DOHH2 (cell line): ENCODE results near the gene RNASE2.
A peak's percentile ranks its signal among the peaks of the same experiment; 100 is the strongest.

Source experiments
- H3F3A ChIP-seq: fragments of 200-600 bp; sonication (generic), shearing (Covaris generic); 2 replicates; pipeline ENCODE4 v1.6.0; 2016; ENCODE audit warnings: antibody characterized with exemption, mild to moderate bottlenecking; ENCODE audit not compliant: control insufficient read depth, insufficient read depth
- H3K27ac ChIP-seq: fragments of 200-600 bp; sonication (generic); 2 replicates; pipeline ENCODE4 v1.5.1; 2014; ENCODE audit warnings: low read depth, mild to moderate bottlenecking, low read length, moderate library complexity
- H3K27me3 ChIP-seq: fragments of 200-600 bp; sonication (generic); 2 replicates; pipeline ENCODE4 v1.6.1; 2014; ENCODE audit warnings: mild to moderate bottlenecking, low read length, mixed read lengths; ENCODE audit not compliant: control insufficient read depth
- H3K36me3 ChIP-seq: fragments of 200-600 bp; sonication (generic); 2 replicates; pipeline ENCODE4 v1.6.1; 2014; ENCODE audit warnings: mild to moderate bottlenecking, low read length, moderate library complexity, mixed read lengths; ENCODE audit not compliant: control insufficient read depth
- H3K4me1 ChIP-seq: fragments of 200-600 bp; sonication (generic); 2 replicates; pipeline ENCODE4 v1.6.1; 2014; ENCODE audit warnings: mild to moderate bottlenecking, low read length, mixed read lengths; ENCODE audit not compliant: control insufficient read depth
- H3K4me2 ChIP-seq: fragments of 200-600 bp; sonication (generic); 2 replicates; pipeline ENCODE4 v1.6.0; 2014; ENCODE audit warnings: mild to moderate bottlenecking, low read length, moderate library complexity
- H3K4me3 ChIP-seq: fragments of 200-600 bp; sonication (generic); 2 replicates; pipeline ENCODE4 v1.5.1; 2014; ENCODE audit warnings: mild to moderate bottlenecking, low read length, mixed read lengths
- H3K79me2 ChIP-seq: fragments of 200-600 bp; sonication (generic); 2 replicates; pipeline ENCODE4 v1.6.1; 2014; ENCODE audit warnings: mild to moderate bottlenecking, low read length, mixed read lengths; ENCODE audit not compliant: control insufficient read depth
- H3K9me2 ChIP-seq: fragments of 200-600 bp; sonication (generic); replicated peaks from 2 replicates; pipeline ENCODE4 v1.6.1; 2014; ENCODE audit warnings: mild to moderate bottlenecking, low read length, mixed read lengths; ENCODE audit not compliant: control insufficient read depth
- H3K9me3 ChIP-seq: fragments of 200-600 bp; sonication (generic); 2 replicates; pipeline ENCODE4 v1.6.1; 2014; ENCODE audit warnings: antibody characterized with exemption, low read length, mixed read lengths; ENCODE audit not compliant: control insufficient read depth, insufficient read depth
- H4K20me1 ChIP-seq: fragments of 200-600 bp; sonication (generic); 2 replicates; pipeline ENCODE4 v1.6.0; 2014; ENCODE audit warnings: low read depth, mild to moderate bottlenecking, antibody characterized with exemption, low read length, moderate library complexity; ENCODE audit not compliant: control insufficient read depth, insufficient read depth
- CTCF ChIP-seq: fragments of 200-600 bp; sonication (generic); IDR thresholded peaks from one replicate; pipeline ENCODE4 v1.5.1; 2014; ENCODE audit warnings: antibody characterized with exemption, mild to moderate bottlenecking, low read depth, low read length; ENCODE audit not compliant: poor library complexity, severe bottlenecking
- EZH2phosphoT487 ChIP-seq: fragments of 200-600 bp; sonication (generic); IDR thresholded peaks from 2 replicates; pipeline ENCODE4 v1.6.1; 2017; ENCODE audit warnings: borderline replicate concordance, mild to moderate bottlenecking, antibody characterized with exemption, low read length, moderate library complexity, mixed read lengths

RNASE2 gene

GRCh38 chr14:20989471-20989786 is 34.1 kb downstream of the RNASE2 start:
- H3K4me2 ChIP-seq: peak overlapping the region; percentile 80
- H3K36me3 ChIP-seq: peaks cover 35% of the 10 kb centered on the region
- H3K4me1 ChIP-seq: peaks cover 21% of the 10 kb centered on the region
- no peaks in the 10 kb centered on the region for H3F3A ChIP-seq
- no peaks in the 10 kb centered on the region for H3K27me3 ChIP-seq
- peaks cover 32% of the 10 kb centered on the region for H3K79me2 ChIP-seq
- 0 out of 2 replicates have a peak, but pooled peaks cover 5% of the 10 kb centered on the region for H4K20me1 ChIP-seq
- H3K27ac ChIP-seq: peak overlapping the region; percentile 18; the same call in 1 of the 2 replicates
- no peaks in the 10 kb centered on the region for H3K9me3 ChIP-seq
- TF ChIP-seq CTCF (no peak), EZH2phosphoT487 (no peak)
- no peaks in the 10 kb centered on the region for H3K9me2 ChIP-seq
- H3K4me3 ChIP-seq: peak overlapping the region; percentile 95

- no peaks in the 10 kb centered on the region for H3F3A ChIP-seq
- H3K4me2 ChIP-seq: peak within 1 kb of the TSS; percentile 80
- H4K20me1 ChIP-seq: 0 out of 2 replicates have a peak, but pooled peaks cover 5% of the 10 kb centered on the region
- H3K27ac ChIP-seq: peak within 1 kb of the TSS; percentile 53
- H3K27me3 ChIP-seq: no peaks in the 10 kb centered on the region
- TF ChIP-seq EZH2phosphoT487 (no peak), CTCF (peak; percentile 61)
- H3K9me2 ChIP-seq: no peaks in the 10 kb centered on the region
- peaks cover 40% of the 10 kb centered on the region for H3K36me3 ChIP-seq
- H3K9me3 ChIP-seq: no peaks in the 10 kb centered on the region
- peaks cover 21% of the 10 kb centered on the region for H3K4me1 ChIP-seq
- H3K79me2 ChIP-seq: peaks cover 32% of the 10 kb centered on the region
- peak within 1 kb of the TSS; percentile 95 for H3K4me3 ChIP-seq
These were observed 34.7 kb downstream of the RNASE2 start, which contains the start of gene METTL17 for GRCh38 chr14:20989787-20990600. METTL17 (plus strand) TSS chr14:20989980; CDS start chr14:20990003, 23 bp downstream.

GRCh38 chr14:20996521-20996920 is 41.2 kb downstream of the RNASE2 start:
- H4K20me1 ChIP-seq: no peaks in the 10 kb centered on the region
- no peaks in the 10 kb centered on the region for H3K9me3 ChIP-seq
- H3K79me2 ChIP-seq: peaks cover 12% of the 10 kb centered on the region
- H3K27ac ChIP-seq: no peak overlapping the region
- no peak overlapping the region for H3K4me2 ChIP-seq
- no peaks in the 10 kb centered on the region for H3K9me2 ChIP-seq
- H3K4me3 ChIP-seq: no peak overlapping the region
- no peaks in the 10 kb centered on the region for H3F3A ChIP-seq
- H3K36me3 ChIP-seq: peaks cover 54% of the 10 kb centered on the region
- H3K4me1 ChIP-seq: no peaks in the 10 kb centered on the region; the same call in 1 of the 2 replicates
- TF ChIP-seq CTCF (no peak), EZH2phosphoT487 (no peak)
- H3K27me3 ChIP-seq: no peaks in the 10 kb centered on the region
